Esophagus squamous epithelium (tissue), 5 donors: ENCODE measurements around the gene ZNF275. TPM values are rescaled to one million over a fixed set of nuclear protein-coding genes. Genes with fewer than 3 reads are reported as not detected.
"Not testable (repeated sequence)": the region's sequence is repeated elsewhere in the genome, so short reads cannot be mapped to it uniquely, and the experiment has no call there.

Experiments
- DNase-seq: peaks from one replicate; lab custom pipeline; 2025; lab: John Stamatoyannopoulos, UW
- H3K27ac ChIP-seq, 4 donors: fragments of 200-600 bp; sonication (generic); one replicate each; pipeline ENCODE4 v1.5.1; 2016 to 2019; ENCODE audit warnings: mild to moderate bottlenecking in 1 of 4
- H3K27me3 ChIP-seq, 4 donors: fragments of 200-600 bp; sonication (generic); 1 replicate in 3 of 4; 2 replicates in 1 of 4; pipeline versions ENCODE4 v1.5.1 to v1.6.0; 2017 to 2021; ENCODE audit warnings: antibody characterized with exemption in 1 of 4
- H3K36me3 ChIP-seq, 3 donors: fragments of 200-600 bp; sonication (generic); one replicate each; pipeline ENCODE4 v1.5.1; 2016 to 2019
- H3K4me1 ChIP-seq, 3 donors: fragments of 200-600 bp; sonication (generic); one replicate each; pipeline ENCODE4 v1.5.1; 2017 to 2019
- H3K4me3 ChIP-seq, 4 donors: fragments of 200-600 bp; sonication (generic); 1 replicate in 3 of 4; 2 replicates in 1 of 4; pipeline ENCODE4 v1.5.1; 2016 to 2019; ENCODE audit warnings: mild to moderate bottlenecking in 2 of 4, moderate library complexity in 1 of 4
- H3K9me3 ChIP-seq, 3 donors: fragments of 200-600 bp; sonication (generic); one replicate each; pipeline ENCODE4 v1.5.1; 2016 to 2019
- POLR2A ChIP-seq, 4 donors: fragments of 450-650 bp; IDR thresholded peaks; one replicate each; pipeline ENCODE4 v1.6.1; 2017; ENCODE audit warnings: antibody characterized with exemption in 4 of 4, mild to moderate bottlenecking in 4 of 4, moderate library complexity in 3 of 4
- WGBS, 2 donors: methylation state at CpG; one replicate each; pipeline ENCODE4 v1.1.5; 2018; 5-methylcytosine and 5-hydroxymethylcytosine counted together
- intact Hi-C: fragments of 100-400 bp; cut with DNase I; formaldehyde crosslinking; loops from one replicate; pipeline ENCODE4 v1.15.0; 2022
- total RNA-seq, 4 donors: library from RNA; depleted of rRNA; stranded (reverse); fragments of >200 nt; gene quantifications; one replicate each; pipeline ENCODE4 v1.1.0, GENCODE V29; 2016
- TF ChIP-seq, protein P1 (sequence below), 6 experiments: fragments of 450-650 bp in 4 of 6; fragments of 200-600 bp in 2 of 6; sonication (generic) in 2 of 6; IDR thresholded peaks; one replicate each; pipeline ENCODE4 v1.5.1; 2016 to 2019; ENCODE audit warnings: antibody characterized with exemption in 6 of 6, mild to moderate bottlenecking in 4 of 6, moderate library complexity in 4 of 6
- donor health status: DM: yes; HTN: yes; CAD: no.

ZNF275 gene
- total RNA-seq, 4 donors from 2014 or later, result 1.5 to 6.5 (median 2.9) TPM

DNA sequence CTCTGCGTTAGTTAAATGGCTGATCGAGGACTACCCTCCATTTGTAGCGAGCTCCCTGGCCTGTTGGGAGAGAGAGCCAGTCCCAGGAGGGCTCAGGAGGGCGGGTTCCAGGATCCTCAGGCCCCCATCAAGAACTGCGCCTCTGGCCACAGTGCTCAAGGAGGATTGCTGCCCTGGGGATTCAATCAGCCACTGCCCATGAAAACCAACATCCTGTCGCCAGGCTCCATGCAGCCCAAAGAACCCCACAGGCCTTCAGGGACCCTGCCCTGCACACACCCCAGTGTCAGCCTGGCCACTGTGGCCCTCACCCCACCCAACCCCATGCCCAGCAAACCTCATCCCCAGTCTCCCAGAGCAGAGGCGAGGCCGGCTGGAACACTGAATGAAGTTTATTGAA, 16.6 kb upstream of the ZNF275 start:
- DNase-seq, result no peak
- Histone ChIP-seq H3K36me3 (no peaks in the 10 kb centered on the region), H3K4me1 (no peaks in the 10 kb centered on the region), H3K27me3 (peaks cover 0 to 28% (median 3%) of the 10 kb centered on the region in 4 donors), H3K27ac (no peak overlapping the region), H3K4me3 (no peak overlapping the region), H3K9me3 (no peaks in the 10 kb centered on the region)
- intact Hi-C loops, result no loop called here
- TF ChIP-seq, protein P1, sequence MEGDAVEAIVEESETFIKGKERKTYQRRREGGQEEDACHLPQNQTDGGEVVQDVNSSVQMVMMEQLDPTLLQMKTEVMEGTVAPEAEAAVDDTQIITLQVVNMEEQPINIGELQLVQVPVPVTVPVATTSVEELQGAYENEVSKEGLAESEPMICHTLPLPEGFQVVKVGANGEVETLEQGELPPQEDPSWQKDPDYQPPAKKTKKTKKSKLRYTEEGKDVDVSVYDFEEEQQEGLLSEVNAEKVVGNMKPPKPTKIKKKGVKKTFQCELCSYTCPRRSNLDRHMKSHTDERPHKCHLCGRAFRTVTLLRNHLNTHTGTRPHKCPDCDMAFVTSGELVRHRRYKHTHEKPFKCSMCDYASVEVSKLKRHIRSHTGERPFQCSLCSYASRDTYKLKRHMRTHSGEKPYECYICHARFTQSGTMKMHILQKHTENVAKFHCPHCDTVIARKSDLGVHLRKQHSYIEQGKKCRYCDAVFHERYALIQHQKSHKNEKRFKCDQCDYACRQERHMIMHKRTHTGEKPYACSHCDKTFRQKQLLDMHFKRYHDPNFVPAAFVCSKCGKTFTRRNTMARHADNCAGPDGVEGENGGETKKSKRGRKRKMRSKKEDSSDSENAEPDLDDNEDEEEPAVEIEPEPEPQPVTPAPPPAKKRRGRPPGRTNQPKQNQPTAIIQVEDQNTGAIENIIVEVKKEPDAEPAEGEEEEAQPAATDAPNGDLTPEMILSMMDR (IDR thresholded peaks at IDR 0.05), result no peak
- TF ChIP-seq POLR2A (IDR thresholded peaks at IDR 0.05), result no peak
- 84% methylated on average over 5 of the region's 8 CpGs; no CpG with 5 or more reads in 1 of the 2 donors for WGBS, 2 donors

DNA sequence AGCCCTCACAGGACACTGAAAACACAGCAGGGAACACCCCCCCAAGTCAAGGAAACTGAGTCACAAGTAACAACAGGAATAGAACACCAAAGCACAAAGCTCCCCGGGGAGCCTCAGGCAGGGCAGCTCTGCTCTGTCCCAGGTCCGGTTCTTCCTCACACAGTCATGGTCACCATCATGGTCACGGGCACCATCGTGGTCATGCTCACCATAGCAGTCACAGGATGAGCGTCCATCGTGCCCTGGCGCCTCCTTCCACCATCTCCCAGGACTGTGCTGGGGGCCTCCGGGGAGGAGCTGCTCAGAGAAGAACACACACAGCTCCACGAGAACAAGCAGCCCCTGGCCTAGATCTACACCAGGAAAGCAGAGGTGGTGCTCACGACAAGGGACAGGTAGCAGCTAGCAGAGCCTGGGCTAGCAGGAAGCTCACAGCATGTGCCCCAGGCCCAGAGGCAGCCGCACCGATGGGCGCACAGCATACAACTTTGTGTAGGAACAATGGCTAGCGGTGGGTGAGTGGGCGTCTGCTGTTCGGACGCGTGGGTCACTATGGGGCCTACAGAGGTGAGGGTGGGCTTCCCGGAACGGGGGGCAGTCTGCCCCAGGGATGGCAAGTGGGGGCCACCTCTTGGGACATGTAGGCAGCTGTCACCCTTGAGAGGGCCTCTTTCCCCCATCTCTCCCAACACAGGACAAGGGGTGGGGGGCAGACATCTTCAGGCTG, 15.8 kb upstream of the ZNF275 start:
- 65% methylated on average over 8 of the region's 20 CpGs; no CpG with 5 or more reads in 1 of the 2 donors for WGBS, 2 donors
- TF ChIP-seq POLR2A (IDR thresholded peaks at IDR 0.05), result no peak
- TF ChIP-seq, protein P1 (IDR thresholded peaks at IDR 0.05), result no peak
- DNase-seq, result no peak

DNA sequence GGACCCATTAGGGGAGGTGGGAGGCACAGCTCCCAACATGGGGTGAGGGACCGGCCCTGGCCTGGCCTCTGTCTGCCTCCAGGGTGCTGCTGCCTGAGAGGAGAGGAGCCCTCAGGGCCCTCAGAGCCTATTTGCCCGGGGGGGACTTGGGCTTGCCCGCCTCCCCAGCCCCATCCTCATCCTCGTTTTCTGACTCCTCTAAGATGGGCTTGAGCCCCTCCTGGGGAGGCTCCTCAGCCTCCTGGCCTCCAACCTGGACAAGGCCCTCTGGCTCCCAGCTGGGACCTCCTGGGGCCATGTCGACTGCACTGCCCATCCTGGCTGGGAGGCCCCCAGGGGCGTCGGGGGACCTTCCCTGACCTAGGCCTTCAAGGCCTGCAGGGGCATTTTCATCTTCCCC, 15.1 kb upstream of the ZNF275 start:
- Histone ChIP-seq H3K27ac (no peak overlapping the region), H3K4me1 (no peaks in the 10 kb centered on the region), H3K4me3 (no peak overlapping the region), H3K27me3 (peaks cover 0 to 28% (median 3%) of the 10 kb centered on the region in 4 donors), H3K9me3 (no peaks in the 10 kb centered on the region), H3K36me3 (no peaks in the 10 kb centered on the region)
- intact Hi-C loops, result no loop called here
- no peak for DNase-seq
- 40% methylated on average over 1 of the region's 7 CpGs; no CpG with 5 or more reads in 1 of the 2 donors for WGBS, 2 donors
- TF ChIP-seq POLR2A (IDR thresholded peaks at IDR 0.05), result no peak

More for the DNA sequence above, 15.8 kb upstream of the ZNF275 start:
- intact Hi-C loops, result no loop called here
- H3K9me3 ChIP-seq, result no peaks in the 10 kb centered on the region
- peaks cover 0 to 28% (median 3%) of the 10 kb centered on the region in 4 donors for H3K27me3 ChIP-seq
- H3K4me3 ChIP-seq, result no peak overlapping the region
- no peaks in the 10 kb centered on the region for H3K4me1 ChIP-seq
- H3K36me3 ChIP-seq, result no peaks in the 10 kb centered on the region
- H3K27ac ChIP-seq, result no peak overlapping the region

DNA sequence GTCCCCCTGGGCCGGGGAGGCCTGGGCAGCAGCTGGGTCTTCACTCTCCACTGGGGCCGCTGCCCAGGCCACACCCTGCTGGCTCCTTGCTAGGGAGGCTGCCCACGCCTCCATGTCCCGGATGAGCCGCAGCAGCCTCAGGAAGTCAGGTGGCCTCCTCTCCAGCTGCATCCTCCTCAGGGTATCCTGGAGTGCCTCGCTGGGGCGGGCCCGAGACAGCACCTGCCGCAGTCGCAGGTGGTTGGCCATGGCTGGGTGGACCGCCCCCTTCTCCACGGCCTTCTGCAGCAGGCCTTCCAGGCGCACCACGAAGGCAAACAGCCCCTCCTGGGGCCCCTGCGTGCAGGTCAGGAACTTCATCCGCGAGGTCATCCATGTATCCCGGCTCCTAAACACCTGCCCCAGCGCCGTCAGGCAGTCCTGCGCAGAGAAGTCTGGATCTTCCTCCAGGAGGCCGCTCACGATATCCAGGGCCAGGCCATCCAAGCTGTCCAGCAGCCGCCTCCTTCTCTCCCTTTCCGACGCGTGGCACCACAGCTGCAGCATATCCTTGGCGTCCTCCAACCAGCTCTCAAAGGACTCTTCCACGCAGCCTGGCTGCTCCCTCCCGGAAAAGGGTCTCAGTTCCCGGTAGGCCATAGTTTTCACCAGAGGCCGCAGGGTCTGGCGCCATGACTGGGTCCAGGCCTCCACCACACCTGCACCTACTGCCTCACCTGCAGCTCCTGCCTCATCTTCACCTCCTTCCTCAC, 14.5 kb upstream of the ZNF275 start:
- 82 to 91% methylated on average over 11 to 14 of the region's 33 CpGs for WGBS, 2 donors

DNA sequence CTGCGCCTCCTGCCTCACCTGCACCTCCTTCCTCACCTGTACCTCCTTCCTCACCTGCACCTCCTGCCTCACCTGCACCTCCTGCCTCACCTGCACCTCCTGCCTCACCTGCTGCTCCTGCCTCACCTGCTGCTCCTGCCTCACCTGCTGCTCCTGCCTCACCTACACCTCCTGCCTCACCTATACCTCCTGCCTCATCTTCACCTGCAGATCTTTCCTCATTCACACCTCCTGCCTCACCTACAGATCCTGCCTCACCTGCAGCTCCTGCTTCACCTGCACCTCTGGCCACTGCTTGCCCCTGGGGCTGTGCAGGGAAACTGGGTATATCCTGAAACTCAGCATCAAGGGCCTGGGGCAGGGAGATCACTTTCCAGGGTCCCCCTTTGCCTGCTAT, 13.9 kb upstream of the ZNF275 start:
- H3K27ac ChIP-seq, H3K9me3 ChIP-seq, intact Hi-C loops, H3K4me3 ChIP-seq, DNase-seq, H3K36me3 ChIP-seq, H3K4me1 ChIP-seq: not testable (repeated sequence)
- H3K27me3 ChIP-seq, result peaks cover 0 to 28% (median 3%) of the 10 kb centered on the region in 4 donors
- 76 to 78% methylated on average over 1 of the region's 1 CpG for WGBS, 2 donors

More for the DNA sequence above, 14.5 kb upstream of the ZNF275 start:
- Histone ChIP-seq H3K27me3 (peaks cover 0 to 28% (median 3%) of the 10 kb centered on the region in 4 donors), H3K36me3 (no peaks in the 10 kb centered on the region), H3K9me3 (no peaks in the 10 kb centered on the region), H3K4me3 (no peak overlapping the region), H3K27ac (no peak overlapping the region), H3K4me1 (no peaks in the 10 kb centered on the region)
- no peak for DNase-seq
- intact Hi-C loops, result no loop called here
- TF ChIP-seq, protein P1 (IDR thresholded peaks at IDR 0.05), result no peak
- no peak for TF ChIP-seq POLR2A (IDR thresholded peaks at IDR 0.05)
